Fibroblast of the aortic adventitia (primary cell): Measurements from ENCODE around the gene KHDC1. TPM values are rescaled to one million over a fixed set of nuclear protein-coding genes. Genes with fewer than 3 reads are reported as not detected.
A peak's percentile ranks its signal among the peaks of the same experiment; 100 is the strongest.

ENCODE experiments used
- DNase-seq: peaks from one replicate; pipeline ENCODE4 v3.0.0-alpha.2; 2010; ENCODE audit warnings: low read depth
- H3K4me3 ChIP-seq: 2 replicates; pipeline ENCODE4 v1.5.1; 2011; ENCODE audit warnings: low read depth, mild to moderate bottlenecking, control low read depth, low read length, moderate library complexity
- CTCF ChIP-seq: IDR thresholded peaks from 2 replicates; pipeline ENCODE4 v1.5.1; 2011; ENCODE audit warnings: mild to moderate bottlenecking, low read length, control low read depth, inconsistent platforms; ENCODE audit not compliant: insufficient read depth
- total RNA-seq: library from RNA; depleted of rRNA; stranded (reverse); fragments of >200 nt; gene quantifications from 2 replicates; pipeline ENCODE4 v1.2.3, GENCODE V29; 2012; ENCODE audit warnings: low replicate concordance

The KHDC1 gene
- total RNA-seq, 1 donor: 4.5 TPM

- no peak for DNase-seq
- no peak overlapping the region for H3K4me3 ChIP-seq
- TF ChIP-seq CTCF: no peak
These were observed 35.3 kb downstream of the KHDC1 start for GRCh38 chr6:73227606-73228255.

GRCh38 chr6:73225396-73225795, 37.6 kb downstream of the KHDC1 start, which contains the start of gene KHDC1L:
Gene KHDC1L (minus strand): TSS chr6:73225496. CDS start chr6:73225408, 88 bp downstream.
- DNase-seq: no peak
- H3K4me3 ChIP-seq: no peak within 1 kb of the TSS
- no peak for TF ChIP-seq CTCF

- no peak for TF ChIP-seq CTCF
- no peak overlapping the region for H3K4me3 ChIP-seq
- DNase-seq: no peak
These were observed 46.1 kb downstream of the KHDC1 start for GRCh38 chr6:73216859-73217258.

GRCh38 chr6:73209117-73209516, 53.9 kb downstream of the KHDC1 start:
- no peak for DNase-seq
- H3K4me3 ChIP-seq: no peak overlapping the region
- no peak for TF ChIP-seq CTCF

GRCh38 chr6:73207221-73207837, 55.7 kb downstream of the KHDC1 start:
- no peak overlapping the region for H3K4me3 ChIP-seq
- DNase-seq: peak; percentile 16
- TF ChIP-seq CTCF: no peak

GRCh38 chr6:73204252-73204651, 58.7 kb downstream of the KHDC1 start:
- no peak for TF ChIP-seq CTCF
- no peak for DNase-seq
- no peak overlapping the region for H3K4me3 ChIP-seq
